Hematopoietic multipotent progenitor cell (in vitro differentiated cells): Measurements from ENCODE around the gene HOXA6. TPM values are rescaled to one million over a fixed set of nuclear protein-coding genes. Genes with fewer than 3 reads are reported as not detected.

Experiments used
- DNase-seq, 3 donors: peaks; one replicate each; pipeline ENCODE4 v3.0.0-alpha.2; 2011 to 2015; ENCODE audit warnings: low read depth in 2 of 3, low spot score in 2 of 3
- total RNA-seq: library from RNA; depleted of rRNA; stranded (reverse); fragments of >200 nt; gene quantifications from one replicate; pipeline ENCODE4 v1.2.3, GENCODE V29; 2012

HOXA6 gene
- total RNA-seq, 1 donor, result 40.1 TPM

GRCh38 chr7:27126596-27127327, 20.8 kb downstream of the HOXA6 start:
- DNase-seq, result no peak

- no peak for DNase-seq
Measured at GRCh38 chr7:27125986-27126394, 21.6 kb downstream of the HOXA6 start.

GRCh38 chr7:27124902-27125689, 22.5 kb downstream of the HOXA6 start:
- no peak for DNase-seq

- no peak for DNase-seq
Measured at GRCh38 chr7:27124096-27124901, 23.3 kb downstream of the HOXA6 start.

- DNase-seq, result no peak
Measured at GRCh38 chr7:27123477-27124053, 24.0 kb downstream of the HOXA6 start.

GRCh38 chr7:27123007-27123476, 24.5 kb downstream of the HOXA6 start:
- DNase-seq, result no peak

GRCh38 chr7:27122077-27122910, 25.3 kb downstream of the HOXA6 start:
- DNase-seq, result no peak

GRCh38 chr7:27121684-27122076, 25.9 kb downstream of the HOXA6 start:
- DNase-seq, result no peak

- DNase-seq, result no peak
Measured at GRCh38 chr7:27119412-27119911, 28.1 kb downstream of the HOXA6 start.

- no peak for DNase-seq
Measured at GRCh38 chr7:27118580-27118979, 29.0 kb downstream of the HOXA6 start.

- DNase-seq, result no peak
Measured at GRCh38 chr7:27117887-27118491, 29.6 kb downstream of the HOXA6 start.

GRCh38 chr7:27116962-27117886, 30.4 kb downstream of the HOXA6 start:
- no peak for DNase-seq

GRCh38 chr7:27116031-27116961, 31.3 kb downstream of the HOXA6 start:
- no peak for DNase-seq

- DNase-seq, result no peak
Measured at GRCh38 chr7:27115221-27116026, 32.1 kb downstream of the HOXA6 start.

- DNase-seq, result no peak
Measured at GRCh38 chr7:27114881-27115220, 32.7 kb downstream of the HOXA6 start.

- DNase-seq, result no peak
Measured at GRCh38 chr7:27113991-27114769, 33.4 kb downstream of the HOXA6 start.
